Activated CD8-positive, alpha-beta T cell treated with anti-CD3 and anti-CD28 coated beads for 36 hours (primary cell): ENCODE measurements around the gene GNB1. TPM values are rescaled to one million over a fixed set of nuclear protein-coding genes. Genes with fewer than 3 reads are reported as not detected.

Experiments used
- ATAC-seq: fragments of 200-7000 bp; cut with Tn5 transposase; one replicate; pipeline ENCODE4 v1.10.0; 2021; ENCODE audit warnings: mild to moderate bottlenecking, moderate library complexity
- CTCF ChIA-PET: fragments of 350-600 bp; sonication (Branson Sonifier 250); formaldehyde crosslinking; loops from one replicate; lab custom pipeline; 2021; ENCODE audit warnings: antibody characterized with exemption; lab: Charles Lee
- POLR2A ChIA-PET: fragments of 350-600 bp; sonication (Branson Sonifier 250); formaldehyde crosslinking; loops from one replicate; lab custom pipeline; 2021; ENCODE audit warnings: antibody characterized with exemption; lab: Charles Lee
- DNase-seq: peaks from one replicate; pipeline ENCODE4 v3.0.0-alpha.2; 2020
- H3K27ac Mint-ChIP-seq: one replicate; pipeline ENCODE4 v1.8.0; 2021; ENCODE audit warnings: mild to moderate bottlenecking, mixed read lengths
- H3K27me3 Mint-ChIP-seq: one replicate; pipeline ENCODE4 v1.8.0; 2021; ENCODE audit warnings: mixed read lengths
- H3K36me3 Mint-ChIP-seq: one replicate; pipeline ENCODE4 v1.8.0; 2021; ENCODE audit warnings: low read depth, mixed read lengths
- H3K4me1 Mint-ChIP-seq: one replicate; pipeline ENCODE4 v1.8.0; 2021; ENCODE audit warnings: low read depth, mixed read lengths
- H3K4me3 Mint-ChIP-seq: one replicate; pipeline ENCODE4 v1.8.0; 2021; ENCODE audit warnings: mild to moderate bottlenecking, moderate library complexity, mixed read lengths
- H3K9me3 Mint-ChIP-seq: one replicate; pipeline ENCODE4 v1.8.0; 2021; ENCODE audit warnings: mixed read lengths
- CTCF ChIP-seq: fragments of 200-600 bp; IDR thresholded peaks from one replicate; pipeline ENCODE4 v1.8.0; 2022; ENCODE audit warnings: antibody characterized with exemption, mild to moderate bottlenecking
- intact Hi-C: fragments of 100-400 bp; cut with micrococcal nuclease; formaldehyde crosslinking; loops from one replicate; pipeline ENCODE4 v1.10.0; 2022
- total RNA-seq, 2 experiments: library from RNA; stranded (reverse); gene quantifications; one replicate each; pipeline ENCODE4 v1.2.3, GENCODE V29; 2021

The GNB1 gene
- total RNA-seq, 2 experiments from 2014 or later, result 318 to 330 TPM

GRCh38 chr1:1755852-1756251, 135.0 kb downstream of the GNB1 start:
- H3K36me3 Mint-ChIP-seq, result peaks cover 22% of the 10 kb centered on the region
- no peak for ATAC-seq
- H3K27me3 Mint-ChIP-seq, result no peaks in the 10 kb centered on the region
- H3K27ac Mint-ChIP-seq, result no peak overlapping the region
- no peak for TF ChIP-seq CTCF
- ChIA-PET POLR2A (no interaction called here), CTCF (no interaction called here)
- intact Hi-C loops, result no loop called here
- H3K9me3 Mint-ChIP-seq, result no peaks in the 10 kb centered on the region
- H3K4me1 Mint-ChIP-seq, result no peaks in the 10 kb centered on the region
- no peak overlapping the region for H3K4me3 Mint-ChIP-seq
- DNase-seq, result no peak

GRCh38 chr1:1755426-1755825, 135.5 kb downstream of the GNB1 start:
- no peak for TF ChIP-seq CTCF
- no peaks in the 10 kb centered on the region for H3K9me3 Mint-ChIP-seq
- no peak for ATAC-seq
- CTCF ChIA-PET, result no interaction called here
- POLR2A ChIA-PET, result no interaction called here
- H3K4me3 Mint-ChIP-seq, result no peak overlapping the region
- no peaks in the 10 kb centered on the region for H3K4me1 Mint-ChIP-seq
- DNase-seq, result no peak
- H3K36me3 Mint-ChIP-seq, result peaks cover 22% of the 10 kb centered on the region
- H3K27me3 Mint-ChIP-seq, result no peaks in the 10 kb centered on the region
- no peak overlapping the region for H3K27ac Mint-ChIP-seq
- intact Hi-C loops, result no loop called here

- intact Hi-C loops, result no loop called here
- no peak for ATAC-seq
- Mint-ChIP-seq H3K27ac (no peak overlapping the region), H3K9me3 (no peaks in the 10 kb centered on the region), H3K4me3 (no peak overlapping the region), H3K36me3 (peaks cover 20% of the 10 kb centered on the region), H3K27me3 (no peaks in the 10 kb centered on the region), H3K4me1 (peaks cover 2% of the 10 kb centered on the region)
- DNase-seq, result no peak
- ChIA-PET CTCF (no interaction called here), POLR2A (no interaction called here)
- TF ChIP-seq CTCF, result no peak
These were observed 136.7 kb downstream of the GNB1 start for GRCh38 chr1:1754051-1754815.

- Mint-ChIP-seq H3K36me3 (peaks cover 20% of the 10 kb centered on the region), H3K4me1 (peaks cover 2% of the 10 kb centered on the region), H3K9me3 (no peaks in the 10 kb centered on the region), H3K27ac (no peak overlapping the region), H3K27me3 (no peaks in the 10 kb centered on the region), H3K4me3 (no peak overlapping the region)
- CTCF ChIA-PET, result no interaction called here
- ATAC-seq (no peak), DNase-seq (no peak)
- POLR2A ChIA-PET, result no interaction called here
- TF ChIP-seq CTCF, result no peak
- intact Hi-C loops, result no loop called here
These were observed 137.3 kb downstream of the GNB1 start for GRCh38 chr1:1753607-1754005.

- DNase-seq (no peak), ATAC-seq (no peak)
- H3K9me3 Mint-ChIP-seq, result no peaks in the 10 kb centered on the region
- H3K4me3 Mint-ChIP-seq, result no peak overlapping the region
- H3K4me1 Mint-ChIP-seq, result peaks cover 6% of the 10 kb centered on the region
- CTCF ChIA-PET, result no interaction called here
- no peak overlapping the region for H3K27ac Mint-ChIP-seq
- POLR2A ChIA-PET, result no interaction called here
- no peaks in the 10 kb centered on the region for H3K27me3 Mint-ChIP-seq
- intact Hi-C loops, result no loop called here
- peaks cover 19% of the 10 kb centered on the region for H3K36me3 Mint-ChIP-seq
- no peak for TF ChIP-seq CTCF
These were observed 138.0 kb downstream of the GNB1 start for GRCh38 chr1:1752636-1753606.
